Measurements from ENCODE around the gene ZNF273. TPM values are rescaled to one million over a fixed set of nuclear protein-coding genes. Genes with fewer than 3 reads are reported as not detected.
"Not testable (repeated sequence)": the region's sequence is repeated elsewhere in the genome, so short reads cannot be mapped to it uniquely, and the experiment has no call there.

ZNF273 gene
- total RNA-seq, 1 donor from 2014 or later = 3.8 TPM

DNA sequence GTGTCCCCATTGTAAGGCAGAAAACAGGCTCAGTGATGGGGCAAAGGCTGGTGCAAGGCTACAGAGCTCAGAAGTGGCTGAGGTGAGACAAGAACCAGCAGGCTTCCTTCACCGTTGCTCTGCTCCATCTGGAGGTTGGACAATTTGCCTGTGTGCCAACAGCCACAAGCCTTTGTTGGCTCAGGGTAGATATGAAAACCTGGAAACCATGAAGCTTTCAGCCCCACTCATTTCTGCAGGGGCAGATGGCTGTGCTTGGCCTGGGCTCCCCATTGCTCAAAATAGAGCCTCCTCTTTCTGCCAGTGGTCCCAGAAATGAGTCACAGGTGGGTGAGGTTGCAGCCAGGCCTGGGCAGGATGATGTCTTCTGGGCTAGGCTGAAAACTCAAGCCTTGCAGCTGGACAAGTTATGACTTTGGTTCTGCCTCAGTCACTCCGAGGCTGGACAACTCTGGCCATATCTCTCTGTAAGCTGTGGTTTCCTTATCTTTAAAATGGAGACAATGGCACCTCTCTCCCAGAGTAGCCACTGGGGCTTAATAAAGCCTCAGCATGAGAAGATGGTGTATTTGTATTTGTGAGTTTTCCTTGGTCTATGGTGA, 12.2 kb upstream of the ZNF273 start:
- no peak overlapping the region for H3K4me3 ChIP-seq (ENCODE audit: low read depth, low read length)
- H3K36me3 ChIP-seq (ENCODE audit: control insufficient read depth, insufficient read depth, low read length) = no peaks in the 10 kb centered on the region
- DNase-seq (ENCODE audit: low read depth) = no peak
- peaks cover 38% of the 10 kb centered on the region for H3K27me3 ChIP-seq (ENCODE audit: control insufficient read depth, insufficient read depth, low read length)
- TF ChIP-seq, protein P1, sequence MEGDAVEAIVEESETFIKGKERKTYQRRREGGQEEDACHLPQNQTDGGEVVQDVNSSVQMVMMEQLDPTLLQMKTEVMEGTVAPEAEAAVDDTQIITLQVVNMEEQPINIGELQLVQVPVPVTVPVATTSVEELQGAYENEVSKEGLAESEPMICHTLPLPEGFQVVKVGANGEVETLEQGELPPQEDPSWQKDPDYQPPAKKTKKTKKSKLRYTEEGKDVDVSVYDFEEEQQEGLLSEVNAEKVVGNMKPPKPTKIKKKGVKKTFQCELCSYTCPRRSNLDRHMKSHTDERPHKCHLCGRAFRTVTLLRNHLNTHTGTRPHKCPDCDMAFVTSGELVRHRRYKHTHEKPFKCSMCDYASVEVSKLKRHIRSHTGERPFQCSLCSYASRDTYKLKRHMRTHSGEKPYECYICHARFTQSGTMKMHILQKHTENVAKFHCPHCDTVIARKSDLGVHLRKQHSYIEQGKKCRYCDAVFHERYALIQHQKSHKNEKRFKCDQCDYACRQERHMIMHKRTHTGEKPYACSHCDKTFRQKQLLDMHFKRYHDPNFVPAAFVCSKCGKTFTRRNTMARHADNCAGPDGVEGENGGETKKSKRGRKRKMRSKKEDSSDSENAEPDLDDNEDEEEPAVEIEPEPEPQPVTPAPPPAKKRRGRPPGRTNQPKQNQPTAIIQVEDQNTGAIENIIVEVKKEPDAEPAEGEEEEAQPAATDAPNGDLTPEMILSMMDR (IDR thresholded peaks at IDR 0.05; ENCODE audit: insufficient read depth, low read length, poor library complexity, severe bottlenecking) = no peak

DNA sequence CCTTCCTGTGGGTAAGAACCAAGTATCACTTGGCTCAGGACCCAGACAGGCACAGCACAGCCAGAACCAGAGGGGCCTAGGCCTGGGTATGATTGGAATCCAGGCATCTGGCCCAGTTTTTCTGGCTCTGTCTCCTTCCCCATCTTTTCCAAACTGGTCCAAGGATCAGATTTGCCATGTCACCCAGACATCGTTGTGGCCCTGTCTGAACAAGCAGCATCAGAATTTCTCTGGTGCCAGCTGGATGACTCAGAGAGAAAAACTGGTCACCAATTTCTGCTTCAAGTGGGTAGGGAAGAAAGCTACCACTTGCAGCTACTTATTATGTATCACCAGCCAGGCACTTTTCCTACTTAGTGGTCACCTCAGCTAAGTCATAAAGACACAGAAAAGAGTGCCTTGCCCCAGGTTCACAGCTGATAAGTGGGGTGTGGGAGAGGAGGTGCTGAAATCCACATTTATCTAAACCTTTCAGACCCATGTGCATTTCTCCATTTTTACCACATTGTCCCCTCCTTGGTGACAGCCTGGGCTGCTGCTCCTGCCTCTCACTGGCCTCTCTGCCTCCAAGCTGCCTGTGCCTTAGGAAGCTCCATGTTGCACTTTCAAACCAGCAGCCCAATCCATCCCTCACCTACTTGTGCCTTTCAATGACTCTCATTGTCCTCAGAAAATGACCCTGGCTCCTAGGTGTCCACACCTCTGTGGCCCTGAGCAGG, 11.6 kb upstream of the ZNF273 start:
- peaks cover 38% of the 10 kb centered on the region for H3K27me3 ChIP-seq (ENCODE audit: control insufficient read depth, insufficient read depth, low read length)
- not testable (repeated sequence) for H3K4me3 ChIP-seq (ENCODE audit: low read depth, low read length); DNase-seq (ENCODE audit: low read depth); H3K36me3 ChIP-seq (ENCODE audit: control insufficient read depth, insufficient read depth, low read length)

DNA sequence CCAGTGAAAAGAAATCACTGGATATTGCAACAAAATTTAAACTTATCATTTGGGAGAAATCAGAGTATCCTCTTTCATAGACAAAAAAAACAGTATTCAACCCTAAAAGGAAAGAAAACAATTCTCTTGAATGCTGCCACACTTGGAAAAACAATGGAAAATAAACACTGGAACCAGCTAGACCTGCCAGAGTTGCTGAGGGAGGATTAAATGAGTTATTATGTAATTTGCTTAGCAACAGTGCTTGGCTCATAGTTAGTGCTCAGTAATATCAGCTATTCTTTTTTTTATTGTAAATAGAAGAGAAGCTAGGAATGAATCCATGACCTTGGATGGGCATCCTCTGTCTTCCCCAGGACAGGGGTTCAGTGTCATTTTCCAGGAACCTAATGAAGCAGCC, 11.0 kb upstream of the ZNF273 start:
- peaks cover 34% of the 10 kb centered on the region for H3K27me3 ChIP-seq (ENCODE audit: control insufficient read depth, insufficient read depth, low read length)
- DNase-seq (ENCODE audit: low read depth) = no peak
- TF ChIP-seq, protein P1 (IDR thresholded peaks at IDR 0.05; ENCODE audit: insufficient read depth, low read length, poor library complexity, severe bottlenecking) = no peak
- no peak overlapping the region for H3K4me3 ChIP-seq (ENCODE audit: low read depth, low read length)
- H3K36me3 ChIP-seq (ENCODE audit: control insufficient read depth, insufficient read depth, low read length) = no peaks in the 10 kb centered on the region

DNA sequence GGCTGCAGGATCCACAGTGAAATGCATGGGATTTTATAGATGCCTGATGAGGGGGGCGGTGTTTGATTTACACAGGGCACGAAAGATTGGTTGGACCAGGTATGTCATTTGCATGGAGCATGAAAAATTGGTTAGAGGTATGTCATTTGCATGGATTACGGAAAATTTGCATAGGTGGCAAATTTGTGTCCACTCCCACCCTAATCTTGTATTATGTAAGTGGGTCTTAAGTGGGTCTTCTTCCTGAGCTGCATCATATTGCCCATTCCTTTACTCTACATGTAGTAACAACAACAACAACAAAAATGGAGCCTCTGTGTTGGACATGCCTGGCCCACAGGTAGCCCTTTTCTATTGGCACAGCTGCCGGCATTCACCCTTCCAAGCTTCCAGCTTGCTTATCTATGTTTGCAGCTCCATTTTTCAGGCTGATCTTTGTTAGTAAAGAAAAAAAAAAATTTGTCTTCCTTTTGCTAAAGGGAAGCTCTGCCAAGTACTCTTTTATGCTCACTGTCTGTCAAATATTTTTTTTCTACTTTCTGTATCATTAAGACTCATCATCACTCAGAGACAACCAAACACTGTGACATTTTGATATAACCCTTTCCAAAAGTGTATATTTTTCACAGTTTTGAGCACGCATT, 10.3 kb upstream of the ZNF273 start:
- no peaks in the 10 kb centered on the region for H3K36me3 ChIP-seq (ENCODE audit: control insufficient read depth, insufficient read depth, low read length)
- no peak for DNase-seq (ENCODE audit: low read depth)
- no peak overlapping the region for H3K4me3 ChIP-seq (ENCODE audit: low read depth, low read length)
- TF ChIP-seq, protein P1 (IDR thresholded peaks at IDR 0.05; ENCODE audit: insufficient read depth, low read length, poor library complexity, severe bottlenecking) = no peak
- H3K27me3 ChIP-seq (ENCODE audit: control insufficient read depth, insufficient read depth, low read length) = peaks cover 31% of the 10 kb centered on the region

DNA sequence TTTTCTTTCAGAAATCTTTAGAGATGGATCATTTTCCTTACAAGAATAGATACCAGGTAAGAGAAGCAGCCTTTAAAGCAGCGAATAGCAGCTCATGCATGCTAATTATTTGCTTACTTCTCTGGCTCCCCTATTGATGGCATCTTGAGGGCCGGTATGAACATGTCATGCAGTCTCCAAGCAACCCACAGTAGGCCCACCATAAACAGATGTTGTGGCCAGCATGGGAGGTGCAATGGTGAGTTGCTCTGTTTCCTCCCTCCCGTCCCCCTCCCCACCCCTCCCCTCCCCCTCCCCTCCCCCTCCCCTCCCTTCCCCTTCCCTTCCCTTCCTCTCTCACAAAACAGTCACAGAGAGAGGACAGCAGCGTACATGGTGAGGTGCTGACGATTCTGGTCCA, 9.7 kb upstream of the ZNF273 start:
- Histone ChIP-seq H3K36me3 (ENCODE audit: control insufficient read depth, insufficient read depth, low read length) (no peaks in the 10 kb centered on the region), H3K27me3 (ENCODE audit: control insufficient read depth, insufficient read depth, low read length) (peaks cover 25% of the 10 kb centered on the region), H3K4me3 (ENCODE audit: low read depth, low read length) (no peak overlapping the region)
- TF ChIP-seq, protein P1 (IDR thresholded peaks at IDR 0.05; ENCODE audit: insufficient read depth, low read length, poor library complexity, severe bottlenecking) = no peak
- no peak for DNase-seq (ENCODE audit: low read depth)

DNA sequence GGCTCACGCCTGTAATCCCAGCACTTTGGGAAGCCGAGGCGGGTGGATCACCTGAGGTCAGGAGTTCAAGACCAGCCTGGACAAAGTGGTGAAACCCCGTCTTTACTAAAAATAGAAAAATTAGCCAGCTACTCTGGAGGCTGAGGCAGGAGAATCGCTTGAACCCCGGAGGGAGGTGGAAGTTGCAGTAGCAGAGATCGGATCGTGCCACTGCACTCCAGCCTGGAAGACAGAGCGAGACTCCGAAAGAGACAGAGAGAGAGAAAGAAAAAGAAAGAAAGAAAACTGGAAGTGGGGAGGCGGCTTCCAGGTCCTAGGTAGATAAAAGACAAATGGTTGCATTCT, 640 bp upstream of the ZNF273 start:
- H3K4me3 ChIP-seq (ENCODE audit: low read depth, low read length); H3K36me3 ChIP-seq (ENCODE audit: control insufficient read depth, insufficient read depth, low read length); H3K27me3 ChIP-seq (ENCODE audit: control insufficient read depth, insufficient read depth, low read length); DNase-seq (ENCODE audit: low read depth): not testable (repeated sequence)
